HepG2 (cell line): ENCODE data around the gene SMAD6. TPM values are rescaled to one million over a fixed set of nuclear protein-coding genes. Genes with fewer than 3 reads are reported as not detected.
A peak's percentile ranks its signal among the peaks of the same experiment; 100 is the strongest.

ENCODE experiments used
- AGO2 ChIP-seq: fragments of 200-400 bp; formaldehyde crosslinking; optimal IDR thresholded peaks from 2 replicates; pipeline ENCODE3; 2017; ENCODE audit warnings: mild to moderate bottlenecking, low read depth, low read length, moderate library complexity
- ARNTL ChIP-seq: sonication (generic); formaldehyde crosslinking; IDR thresholded peaks from 2 replicates; pipeline ENCODE4 v1.4.0; 2020; ENCODE audit warnings: mild to moderate bottlenecking, missing genetic modification reagents
- HNRNPUL1 ChIP-seq: fragments of 200-400 bp; formaldehyde crosslinking; IDR thresholded peaks from 2 replicates; pipeline ENCODE4 v1.6.1; 2017; ENCODE audit warnings: low read depth, mild to moderate bottlenecking, low read length, moderate library complexity
- NCOA5 ChIP-seq: sonication (generic); formaldehyde crosslinking; IDR thresholded peaks from 2 replicates; pipeline ENCODE4 v1.4.0; 2020; ENCODE audit warnings: missing genetic modification reagents
- TEAD2 ChIP-seq: sonication (generic); formaldehyde crosslinking; IDR thresholded peaks from 2 replicates; pipeline ENCODE4 v1.9.0; 2021; ENCODE audit warnings: missing genetic modification reagents
- TEAD3 ChIP-seq: optimal IDR thresholded peaks from 2 replicates; pipeline ENCODE3; 2016; ENCODE audit warnings: borderline replicate concordance
- ZBTB4 ChIP-seq: sonication (generic); formaldehyde crosslinking; IDR thresholded peaks from 2 replicates; pipeline ENCODE4 v1.4.0; 2020; ENCODE audit warnings: missing genetic modification reagents, mild to moderate bottlenecking, borderline replicate concordance
- ZFP36L1 ChIP-seq: sonication (generic); formaldehyde crosslinking; IDR thresholded peaks from 2 replicates; pipeline ENCODE4 v1.8.0; 2022; ENCODE audit warnings: mild to moderate bottlenecking, missing genetic modification reagents, moderate library complexity
- ZNF274 ChIP-seq: sonication (generic); formaldehyde crosslinking; IDR thresholded peaks from 2 replicates; pipeline ENCODE4 v1.5.1; 2020; ENCODE audit warnings: mild to moderate bottlenecking, missing genetic modification reagents
- ZNF382 ChIP-seq: sonication (generic); formaldehyde crosslinking; IDR thresholded peaks from 2 replicates; pipeline ENCODE4 v1.5.0; 2020; ENCODE audit warnings: missing genetic modification reagents, mild to moderate bottlenecking, borderline replicate concordance
- ZNF543 ChIP-seq: sonication (generic); formaldehyde crosslinking; IDR thresholded peaks from 2 replicates; pipeline ENCODE4 v1.4.0; 2020; ENCODE audit warnings: mild to moderate bottlenecking, missing genetic modification reagents
- ZNF652 ChIP-seq: IDR thresholded peaks from 2 replicates; pipeline ENCODE4 v1.6.1; 2016; ENCODE audit warnings: low read depth, borderline replicate concordance
- ZNF709 ChIP-seq: sonication (generic); formaldehyde crosslinking; IDR thresholded peaks from 2 replicates; pipeline ENCODE4 v1.5.0; 2020; ENCODE audit warnings: mild to moderate bottlenecking, missing genetic modification reagents
- polyA plus RNA-seq, 8 experiments: library from polyadenylated mRNA; depleted of rRNA in 3 of 8; stranded (reverse) in 7 of 8; unstranded in 1 of 8; fragments of >200 nt; fragmentation: Illumina TruSeq in 4 of 8; extraction: Trizol in 4 of 8; gene quantifications; 2 replicates each; pipeline versions ENCODE4 v1.2.1 to v1.2.3, GENCODE V29; 2011 to 2016; ENCODE audit warnings: low read depth in 4 of 8, missing spikeins in 1 of 8, mixed read lengths in 1 of 8; ENCODE audit not compliant: insufficient read depth in 1 of 8
- total RNA-seq, 5 experiments: library from RNA; depleted of rRNA; stranded (reverse); fragments of >200 nt; fragmentation: Illumina TruSeq; extraction: Trizol; gene quantifications; 2 replicates each; pipeline ENCODE4 v1.2.3, GENCODE V29; 2016; ENCODE audit warnings: low read depth in 1 of 5
- TF ChIP-seq, protein P1 (sequence below): sonication (generic); formaldehyde crosslinking; IDR thresholded peaks from 2 replicates; pipeline ENCODE4 v1.5.1; 2020; ENCODE audit warnings: mild to moderate bottlenecking, missing genetic modification reagents, moderate library complexity
- TF ChIP-seq, protein P2 (sequence below): sonication (generic); formaldehyde crosslinking; IDR thresholded peaks from 2 replicates; pipeline ENCODE4 v1.5.0; 2020; ENCODE audit warnings: missing genetic modification reagents

The SMAD6 gene
- total and polyA plus RNA-seq, 2 of the 13 experiments (the other 11 are each of a cell fraction or from before 2014, with no cell fraction given) = 3.3 to 4.4 TPM

GRCh38 chr15:66772604-66773128 is 70.6 kb downstream of the SMAD6 start (continued):
- TF ChIP-seq, protein P1, sequence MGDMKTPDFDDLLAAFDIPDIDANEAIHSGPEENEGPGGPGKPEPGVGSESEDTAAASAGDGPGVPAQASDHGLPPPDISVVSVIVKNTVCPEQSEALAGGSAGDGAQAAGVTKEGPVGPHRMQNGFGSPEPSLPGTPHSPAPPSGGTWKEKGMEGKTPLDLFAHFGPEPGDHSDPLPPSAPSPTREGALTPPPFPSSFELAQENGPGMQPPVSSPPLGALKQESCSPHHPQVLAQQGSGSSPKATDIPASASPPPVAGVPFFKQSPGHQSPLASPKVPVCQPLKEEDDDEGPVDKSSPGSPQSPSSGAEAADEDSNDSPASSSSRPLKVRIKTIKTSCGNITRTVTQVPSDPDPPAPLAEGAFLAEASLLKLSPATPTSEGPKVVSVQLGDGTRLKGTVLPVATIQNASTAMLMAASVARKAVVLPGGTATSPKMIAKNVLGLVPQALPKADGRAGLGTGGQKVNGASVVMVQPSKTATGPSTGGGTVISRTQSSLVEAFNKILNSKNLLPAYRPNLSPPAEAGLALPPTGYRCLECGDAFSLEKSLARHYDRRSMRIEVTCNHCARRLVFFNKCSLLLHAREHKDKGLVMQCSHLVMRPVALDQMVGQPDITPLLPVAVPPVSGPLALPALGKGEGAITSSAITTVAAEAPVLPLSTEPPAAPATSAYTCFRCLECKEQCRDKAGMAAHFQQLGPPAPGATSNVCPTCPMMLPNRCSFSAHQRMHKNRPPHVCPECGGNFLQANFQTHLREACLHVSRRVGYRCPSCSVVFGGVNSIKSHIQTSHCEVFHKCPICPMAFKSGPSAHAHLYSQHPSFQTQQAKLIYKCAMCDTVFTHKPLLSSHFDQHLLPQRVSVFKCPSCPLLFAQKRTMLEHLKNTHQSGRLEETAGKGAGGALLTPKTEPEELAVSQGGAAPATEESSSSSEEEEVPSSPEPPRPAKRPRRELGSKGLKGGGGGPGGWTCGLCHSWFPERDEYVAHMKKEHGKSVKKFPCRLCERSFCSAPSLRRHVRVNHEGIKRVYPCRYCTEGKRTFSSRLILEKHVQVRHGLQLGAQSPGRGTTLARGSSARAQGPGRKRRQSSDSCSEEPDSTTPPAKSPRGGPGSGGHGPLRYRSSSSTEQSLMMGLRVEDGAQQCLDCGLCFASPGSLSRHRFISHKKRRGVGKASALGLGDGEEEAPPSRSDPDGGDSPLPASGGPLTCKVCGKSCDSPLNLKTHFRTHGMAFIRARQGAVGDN (CRISPR knock-in tag) = peak; percentile 62
- no peak for TF ChIP-seq ZNF543 (CRISPR knock-in tag)
- 0 out of 2 replicates have a peak, but pooled peaks have one; percentile 63 for TF ChIP-seq ZNF652 (CRISPR knock-in tag)
- TF ChIP-seq ZNF382 (CRISPR knock-in tag) = no peak
- no peak for TF ChIP-seq AGO2
- TF ChIP-seq TEAD3 (CRISPR knock-in tag) = peak; percentile 14
- TF ChIP-seq HNRNPUL1 = no peak
- TF ChIP-seq, protein P2, sequence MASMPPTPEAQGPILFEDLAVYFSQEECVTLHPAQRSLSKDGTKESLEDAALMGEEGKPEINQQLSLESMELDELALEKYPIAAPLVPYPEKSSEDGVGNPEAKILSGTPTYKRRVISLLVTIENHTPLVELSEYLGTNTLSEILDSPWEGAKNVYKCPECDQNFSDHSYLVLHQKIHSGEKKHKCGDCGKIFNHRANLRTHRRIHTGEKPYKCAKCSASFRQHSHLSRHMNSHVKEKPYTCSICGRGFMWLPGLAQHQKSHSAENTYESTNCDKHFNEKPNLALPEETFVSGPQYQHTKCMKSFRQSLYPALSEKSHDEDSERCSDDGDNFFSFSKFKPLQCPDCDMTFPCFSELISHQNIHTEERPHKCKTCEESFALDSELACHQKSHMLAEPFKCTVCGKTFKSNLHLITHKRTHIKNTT (CRISPR knock-in tag) = no peak
- TF ChIP-seq ZBTB4 (CRISPR knock-in tag) = 0 out of 2 replicates have a peak, but pooled peaks have one; percentile 34
- no peak for TF ChIP-seq ARNTL (CRISPR knock-in tag)
- TF ChIP-seq ZNF274 = 0 out of 2 replicates have a peak, but pooled peaks have one; percentile 27
- no peak for TF ChIP-seq ZFP36L1 (CRISPR knock-in tag)
- no peak for TF ChIP-seq NCOA5 (CRISPR knock-in tag)
- no peak for TF ChIP-seq TEAD2 (CRISPR knock-in tag)
- no peak for TF ChIP-seq ZNF709
